Measurements from ENCODE around the gene RNF166.

RNF166 gene

GRCh38 chr16:88691129-88691813, 14.9 kb downstream of the RNF166 start:
- no peak for DNase-seq

- DNase-seq: no peak
Observed at GRCh38 chr16:88690341-88691128, 15.7 kb downstream of the RNF166 start.

- DNase-seq: peak; percentile 52
Observed at GRCh38 chr16:88688013-88688778, 18.0 kb downstream of the RNF166 start.

- no peak for DNase-seq
Observed at GRCh38 chr16:88687676-88688012, 18.6 kb downstream of the RNF166 start.

- DNase-seq: no peak
Observed at GRCh38 chr16:88687254-88687576, 19.0 kb downstream of the RNF166 start.

GRCh38 chr16:88686439-88687253, 19.6 kb downstream of the RNF166 start, which contains the start of gene SNAI3:
SNAI3 (minus strand) TSS chr16:88686507; CDS start chr16:88686406, 101 bp downstream.
- peak; percentile 83 for DNase-seq

GRCh38 chr16:88686062-88686438, 20.2 kb downstream of the RNF166 start:
- no peak for DNase-seq

- no peak for DNase-seq
Observed at GRCh38 chr16:88685156-88686061, 20.8 kb downstream of the RNF166 start.

GRCh38 chr16:88684569-88685155, 21.5 kb downstream of the RNF166 start:
- no peak for DNase-seq

GRCh38 chr16:88681709-88682451, 24.3 kb downstream of the RNF166 start:
- no peak for DNase-seq

GRCh38 chr16:88681084-88681680, 25.0 kb downstream of the RNF166 start:
- peak; percentile 26 for DNase-seq

- DNase-seq: no peak
Observed at GRCh38 chr16:88680554-88681083, 25.6 kb downstream of the RNF166 start.

- DNase-seq: no peak
Observed at GRCh38 chr16:88678224-88678979, 27.8 kb downstream of the RNF166 start.

GRCh38 chr16:88677721-88678120, 28.5 kb downstream of the RNF166 start:
- DNase-seq: no peak

- DNase-seq: no peak
Observed at GRCh38 chr16:88676502-88677242, 29.5 kb downstream of the RNF166 start.

- no peak for DNase-seq
Observed at GRCh38 chr16:88673716-88674379, 32.4 kb downstream of the RNF166 start.

GRCh38 chr16:88672776-88673175, 33.4 kb downstream of the RNF166 start:
- no peak for DNase-seq

GRCh38 chr16:88671806-88672205, 34.4 kb downstream of the RNF166 start:
- no peak for DNase-seq
